ENCODE data around the gene CHRNB1.

The CHRNB1 gene

GRCh38 chr17:7502171-7502847, 57.4 kb downstream of the CHRNB1 start:
- no peak for TF ChIP-seq CTCF (IDR thresholded peaks at IDR 0.05; ENCODE audit: low read depth, low read length, missing control alignments)
- DNase-seq (ENCODE audit: low read depth): no peak
- no peak overlapping the region for H3K4me3 ChIP-seq (ENCODE audit: low read depth, low read length)

- peak; percentile 28 for TF ChIP-seq CTCF (IDR thresholded peaks at IDR 0.05; ENCODE audit: low read depth, low read length, missing control alignments)
- H3K4me3 ChIP-seq (ENCODE audit: low read depth, low read length): no peak overlapping the region
- no peak for DNase-seq (ENCODE audit: low read depth)
These were observed 58.1 kb downstream of the CHRNB1 start for GRCh38 chr17:7502987-7503386.

GRCh38 chr17:7503521-7503920, 58.7 kb downstream of the CHRNB1 start:
- DNase-seq (ENCODE audit: low read depth): no peak
- no peak for TF ChIP-seq CTCF (IDR thresholded peaks at IDR 0.05; ENCODE audit: low read depth, low read length, missing control alignments)
- H3K4me3 ChIP-seq (ENCODE audit: low read depth, low read length): no peak overlapping the region
